NB4 (cell line): ENCODE data around the gene METTL26.

Source experiments
- CTCF ChIP-seq: IDR thresholded peaks from one replicate; pipeline ENCODE4 v1.5.1; 2012; ENCODE audit warnings: low read depth, low read length
- MYC ChIP-seq: IDR thresholded peaks from 2 replicates; pipeline ENCODE4 v1.6.1; 2011; ENCODE audit warnings: low read depth, low read length
- POLR2A ChIP-seq: IDR thresholded peaks from 2 replicates; pipeline ENCODE4 v1.6.1; 2011; ENCODE audit warnings: mild to moderate bottlenecking; ENCODE audit not compliant: insufficient read length; ENCODE audit errors: extremely low read depth

- TF ChIP-seq CTCF (no peak), MYC (no peak), POLR2A (no peak)
Observed at GRCh38 chr16:683396-684070, 47.4 kb upstream of the METTL26 start.
